Stimulated activated CD8-positive, alpha-beta memory T cell treated with anti-CD3 and anti-CD28 coated beads, Interleukin-2, amount 100 ng/mL, for 1 hour (primary cell): Measurements from ENCODE around the gene SYNGR4.

Source experiments
- DNase-seq, 2 donors: peaks; one replicate each; pipeline ENCODE4 v3.0.0-alpha.2; 2020; ENCODE audit warnings: low read depth in 2 of 2

Gene SYNGR4

DNA sequence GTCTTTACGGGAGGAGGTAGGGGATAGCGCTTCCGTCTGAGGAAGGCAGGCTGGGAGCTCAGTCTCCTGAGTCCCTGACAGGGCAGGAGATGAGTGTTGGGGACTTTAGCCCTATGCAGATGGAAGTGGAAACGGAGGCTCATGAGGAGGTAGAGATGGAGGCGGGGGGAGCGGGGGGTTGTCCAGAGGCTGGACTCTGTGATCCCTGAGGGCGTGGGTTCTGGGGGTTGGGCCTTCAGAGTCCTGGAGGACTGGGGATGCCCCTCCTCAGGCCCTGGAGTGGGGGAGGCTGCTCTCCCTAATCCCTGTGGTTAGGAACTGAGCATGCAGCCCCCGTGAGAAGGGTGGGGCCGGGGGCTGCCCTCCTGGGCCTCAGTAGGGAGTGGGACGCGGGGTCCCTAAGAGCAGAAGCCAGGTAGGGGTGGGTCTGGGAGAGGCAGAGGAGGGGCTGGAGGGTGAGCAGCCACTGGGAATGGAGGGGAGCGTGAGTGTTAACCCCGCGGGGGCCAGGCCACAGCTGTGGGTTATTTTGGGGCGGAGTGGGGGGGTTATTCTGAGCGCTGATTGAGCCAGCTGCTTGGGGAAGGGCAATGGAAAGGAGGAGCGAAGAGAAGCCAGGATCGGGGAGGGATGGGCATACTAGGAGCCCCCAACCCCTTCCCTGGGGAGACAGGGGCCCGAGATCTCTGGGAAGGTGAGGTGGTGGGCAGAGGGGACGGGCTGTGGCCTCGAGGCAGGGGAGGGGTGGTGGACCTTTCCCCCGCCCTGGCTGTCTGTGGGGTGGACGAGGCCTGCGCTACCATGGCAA, 32.1 kb downstream of the SYNGR4 start:
- DNase-seq = no peak

DNA sequence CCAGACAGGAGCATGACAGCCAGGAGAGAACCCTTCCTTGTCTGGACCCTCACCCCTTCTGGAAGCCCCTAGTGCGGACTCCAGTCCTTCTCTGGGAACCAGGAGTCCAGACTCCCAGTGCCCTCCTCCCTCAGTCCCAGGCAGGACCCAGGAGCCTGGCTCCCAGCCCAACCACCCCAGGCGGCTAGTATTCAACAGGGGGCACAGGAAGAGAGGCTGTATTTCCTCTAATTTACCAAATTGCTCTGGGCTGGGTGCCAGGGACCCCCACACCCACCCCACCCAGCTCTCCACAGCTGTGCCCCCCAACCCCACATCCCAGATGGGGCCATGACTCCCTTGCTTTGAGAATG, 32.6 kb downstream of the SYNGR4 start:
- DNase-seq = no peak

DNA sequence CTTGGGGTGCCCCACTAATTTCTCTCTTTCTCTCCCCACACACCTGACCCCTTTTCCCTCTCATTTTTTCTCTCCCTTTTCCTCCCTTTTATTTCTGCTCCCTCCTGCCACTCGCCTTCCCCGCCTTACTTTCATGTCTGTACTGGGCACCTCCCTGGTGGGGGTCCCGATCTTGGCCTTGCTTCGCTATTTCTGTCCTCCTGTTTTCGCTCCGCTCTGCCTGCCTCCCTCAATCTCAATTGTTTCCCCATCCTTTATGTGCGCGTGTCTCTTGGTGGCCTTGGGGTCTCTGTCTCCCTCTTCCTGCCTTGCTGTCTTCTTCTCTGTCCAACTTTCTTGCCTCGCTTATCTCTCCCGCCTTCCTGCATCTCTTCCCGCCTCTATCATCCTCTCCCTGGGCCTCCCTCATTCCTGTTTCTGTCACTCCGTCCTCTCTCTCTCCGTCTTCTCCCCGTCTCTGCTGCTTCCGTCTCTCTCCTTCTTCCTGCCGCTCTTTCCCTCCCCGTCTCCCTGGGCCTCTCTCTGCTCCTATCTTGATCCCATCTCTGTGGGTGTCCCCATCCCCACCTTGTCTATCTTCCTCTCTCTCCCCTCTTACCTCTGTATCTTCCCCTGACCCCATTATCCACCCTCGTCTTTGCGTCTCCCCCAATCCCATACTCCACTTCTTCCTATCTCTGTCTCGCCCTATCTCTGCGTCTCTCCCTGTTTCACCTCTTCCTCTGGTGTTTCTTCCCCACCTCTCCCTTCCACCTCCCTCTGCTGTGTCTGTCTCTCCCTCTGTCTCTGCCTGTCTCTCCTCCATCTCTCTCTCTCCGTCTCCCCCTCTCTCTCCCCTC, 33.3 kb downstream of the SYNGR4 start:
- DNase-seq = no peak

DNA sequence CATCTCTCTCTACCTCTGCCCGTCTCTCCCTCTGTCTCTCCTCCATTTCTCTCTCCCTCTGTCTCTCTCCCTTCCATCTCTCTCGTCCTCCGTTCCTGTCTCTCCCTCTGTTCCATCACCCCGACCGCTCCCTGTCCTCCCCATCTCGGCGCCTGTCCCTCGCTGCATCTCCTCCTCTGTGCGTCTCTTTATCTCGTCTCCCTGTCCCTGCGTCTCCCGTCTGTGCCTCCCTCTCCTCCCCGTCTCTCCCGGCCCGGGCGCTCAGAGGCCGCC, 33.9 kb downstream of the SYNGR4 start:
- DNase-seq = no peak

DNA sequence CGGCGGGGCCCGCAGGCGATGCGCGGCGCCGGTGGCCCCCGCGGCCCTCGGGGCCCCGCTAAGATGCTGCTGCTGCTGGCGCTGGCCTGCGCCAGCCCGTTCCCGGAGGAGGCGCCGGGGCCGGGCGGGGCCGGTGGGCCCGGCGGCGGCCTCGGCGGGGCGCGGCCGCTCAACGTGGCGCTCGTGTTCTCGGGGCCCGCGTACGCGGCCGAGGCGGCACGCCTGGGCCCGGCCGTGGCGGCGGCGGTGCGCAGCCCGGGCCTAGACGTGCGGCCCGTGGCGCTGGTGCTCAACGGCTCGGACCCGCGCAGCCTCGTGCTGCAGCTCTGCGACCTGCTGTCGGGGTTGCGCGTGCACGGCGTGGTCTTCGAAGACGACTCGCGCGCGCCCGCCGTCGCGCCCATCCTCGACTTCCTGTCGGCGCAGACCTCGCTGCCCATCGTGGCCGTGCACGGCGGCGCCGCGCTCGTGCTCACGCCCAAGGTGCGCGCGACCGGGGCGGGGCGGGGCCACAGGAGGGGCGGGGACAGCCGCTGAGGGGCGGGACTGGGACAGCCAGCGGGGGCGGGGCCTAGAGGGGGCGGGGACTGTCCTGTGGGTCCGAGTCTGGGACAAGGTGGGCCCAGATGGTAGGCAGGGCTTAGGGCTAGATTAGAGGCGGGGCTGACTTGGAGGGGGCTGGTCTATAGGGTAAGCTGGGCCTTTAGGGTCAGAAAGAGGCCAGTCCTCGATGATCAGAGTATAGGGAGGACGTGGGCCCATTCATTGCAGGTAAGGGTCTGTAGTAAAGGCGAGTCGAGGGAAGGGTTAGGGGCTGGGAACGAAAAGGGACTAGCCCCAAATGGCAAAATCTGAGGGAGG, 34.4 kb downstream of the SYNGR4 start:
- DNase-seq = peak; percentile 62 to 75

DNA sequence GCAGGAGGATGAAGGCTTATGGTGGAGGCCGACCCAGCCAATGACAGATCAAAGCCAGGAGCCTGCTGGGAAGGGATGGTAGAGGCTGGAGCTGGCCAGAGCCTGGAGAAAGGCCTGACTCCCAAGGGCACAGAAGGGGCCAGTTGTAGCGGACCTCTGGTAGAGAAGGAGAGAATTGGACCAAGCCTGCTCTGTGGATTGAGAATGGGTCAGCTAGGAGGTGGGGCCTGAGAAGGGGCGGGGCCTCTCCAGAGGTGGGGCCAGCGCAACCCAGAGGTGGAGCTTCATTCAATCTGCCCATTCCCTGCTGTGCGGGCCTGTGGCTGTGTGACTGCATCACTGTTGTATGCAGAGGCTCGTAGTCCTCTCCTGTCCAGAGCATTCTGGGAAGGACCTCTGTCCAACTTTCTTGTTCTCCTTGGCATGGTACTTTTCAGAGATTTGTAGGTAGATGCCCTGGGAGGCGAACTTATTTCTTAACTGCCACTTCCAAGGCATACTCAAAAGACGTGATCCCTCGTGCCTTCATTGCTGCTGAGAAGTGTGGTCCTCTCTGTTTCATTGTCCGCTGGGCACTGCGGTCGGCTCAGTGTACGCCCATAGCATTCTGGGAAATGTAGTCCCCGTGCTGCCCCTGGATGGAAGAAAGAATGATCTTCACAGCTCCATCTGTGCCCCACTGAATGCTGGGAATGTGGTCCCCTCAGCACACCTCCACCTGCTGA, 36.0 kb downstream of the SYNGR4 start:
- no peak for DNase-seq

DNA sequence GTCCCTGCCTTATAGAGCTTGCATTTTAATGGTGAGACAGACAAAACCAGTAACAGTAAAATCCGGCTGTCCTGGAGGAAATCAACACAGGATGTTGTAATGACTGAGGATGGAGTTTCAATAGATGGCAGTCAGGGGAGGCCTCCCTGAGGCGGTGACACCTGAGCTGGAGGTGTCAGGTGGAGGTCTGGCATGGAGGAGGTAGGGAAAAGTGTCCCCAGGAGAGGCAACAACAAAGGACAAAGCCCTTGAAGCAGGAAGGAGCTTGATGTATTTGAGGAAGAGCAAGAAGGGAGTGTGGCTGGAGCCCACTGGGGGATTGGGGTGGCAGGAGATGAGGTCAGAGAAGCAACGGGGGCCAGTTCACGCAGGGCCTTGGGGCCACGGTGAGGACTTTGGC, 37.1 kb downstream of the SYNGR4 start:
- DNase-seq = no peak

DNA sequence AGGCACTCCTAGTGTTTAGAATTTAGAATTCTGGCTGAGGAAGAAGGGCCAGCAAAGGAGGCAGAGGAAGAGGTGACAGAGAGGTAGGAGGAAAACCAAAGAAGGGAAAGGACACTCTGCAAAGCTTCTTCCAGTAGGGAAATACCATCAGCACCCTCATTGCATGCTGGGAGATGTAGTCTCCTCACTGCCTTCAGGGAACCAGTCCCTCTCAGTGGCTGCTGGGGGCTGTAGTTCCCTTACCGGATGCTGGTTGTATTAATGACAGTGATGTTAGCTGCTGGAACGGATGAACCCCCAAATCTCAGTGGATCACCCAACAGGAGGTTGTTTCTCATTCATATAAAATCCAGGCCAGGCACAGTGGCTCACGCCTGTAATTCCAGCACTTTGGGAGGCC, 39.4 kb downstream of the SYNGR4 start:
- DNase-seq = no peak

DNA sequence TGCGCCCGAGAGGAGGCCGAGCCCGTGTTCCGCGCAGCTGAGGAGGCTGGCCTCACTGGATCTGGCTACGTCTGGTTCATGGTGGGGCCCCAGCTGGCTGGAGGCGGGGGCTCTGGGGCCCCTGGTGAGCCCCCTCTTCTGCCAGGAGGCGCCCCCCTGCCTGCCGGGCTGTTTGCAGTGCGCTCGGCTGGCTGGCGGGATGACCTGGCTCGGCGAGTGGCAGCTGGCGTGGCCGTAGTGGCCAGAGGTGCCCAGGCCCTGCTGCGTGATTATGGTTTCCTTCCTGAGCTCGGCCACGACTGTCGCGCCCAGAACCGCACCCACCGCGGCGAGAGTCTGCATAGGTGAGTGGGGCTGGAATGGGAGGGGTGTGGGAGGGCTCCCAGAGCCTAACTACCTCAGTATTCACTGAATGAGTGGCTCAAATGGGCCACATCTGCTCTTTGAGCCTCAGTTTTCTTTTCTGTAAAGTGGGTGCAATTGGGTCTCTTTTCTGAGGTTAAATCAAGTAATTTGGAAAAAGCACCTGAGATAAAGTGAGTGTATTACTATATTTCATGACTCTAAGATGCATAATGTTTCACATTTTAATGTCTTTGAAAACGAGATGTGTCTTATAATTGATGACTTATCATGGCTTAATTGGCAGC, 41.0 kb downstream of the SYNGR4 start:
- DNase-seq = no peak

DNA sequence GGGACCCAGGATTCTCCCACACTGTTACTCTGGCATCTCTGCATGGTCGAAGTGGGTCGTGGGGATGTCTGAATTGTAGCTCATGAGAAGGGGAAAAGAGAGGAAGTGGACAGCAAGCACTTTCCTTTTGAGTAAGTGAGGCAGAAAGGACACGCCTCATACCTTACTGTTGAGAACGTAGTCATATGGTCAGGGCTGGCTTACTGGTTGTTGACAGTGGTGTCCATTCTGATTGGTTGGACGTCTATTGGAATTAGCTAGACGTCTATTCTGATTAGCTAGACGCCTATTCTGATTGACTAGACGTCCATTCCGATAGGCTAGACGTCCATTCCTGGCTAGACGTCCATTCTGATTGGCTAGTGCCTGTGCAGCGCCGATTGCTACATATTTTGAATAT, 41.7 kb downstream of the SYNGR4 start:
- no peak for DNase-seq

DNA sequence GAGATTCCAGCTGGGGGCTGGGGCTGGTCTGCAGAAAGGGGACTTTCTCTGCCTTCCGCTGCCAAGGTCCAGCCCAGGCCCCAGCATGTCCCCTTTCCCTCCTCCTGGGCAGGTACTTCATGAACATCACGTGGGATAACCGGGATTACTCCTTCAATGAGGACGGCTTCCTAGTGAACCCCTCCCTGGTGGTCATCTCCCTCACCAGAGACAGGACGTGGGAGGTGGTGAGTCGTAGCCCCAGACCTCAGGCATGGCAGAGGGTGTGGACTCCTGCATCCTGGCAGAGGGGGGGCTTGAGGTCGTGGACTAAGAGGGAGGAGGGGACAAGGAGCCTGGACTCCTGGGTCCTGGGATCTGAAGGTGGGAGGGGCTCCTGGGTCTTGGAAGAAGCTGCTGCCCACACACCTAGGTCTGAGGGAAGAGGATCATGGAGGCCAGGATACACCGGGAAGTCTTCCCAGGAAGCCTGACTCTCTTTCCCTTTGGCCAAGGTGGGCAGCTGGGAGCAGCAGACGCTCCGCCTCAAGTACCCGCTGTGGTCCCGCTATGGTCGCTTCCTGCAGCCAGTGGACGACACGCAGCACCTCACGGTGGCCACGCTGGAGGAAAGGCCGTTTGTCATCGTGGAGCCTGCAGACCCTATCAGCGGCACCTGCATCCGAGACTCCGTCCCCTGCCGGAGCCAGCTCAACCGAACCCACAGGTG, 49.9 kb downstream of the SYNGR4 start:
- DNase-seq = no peak

DNA sequence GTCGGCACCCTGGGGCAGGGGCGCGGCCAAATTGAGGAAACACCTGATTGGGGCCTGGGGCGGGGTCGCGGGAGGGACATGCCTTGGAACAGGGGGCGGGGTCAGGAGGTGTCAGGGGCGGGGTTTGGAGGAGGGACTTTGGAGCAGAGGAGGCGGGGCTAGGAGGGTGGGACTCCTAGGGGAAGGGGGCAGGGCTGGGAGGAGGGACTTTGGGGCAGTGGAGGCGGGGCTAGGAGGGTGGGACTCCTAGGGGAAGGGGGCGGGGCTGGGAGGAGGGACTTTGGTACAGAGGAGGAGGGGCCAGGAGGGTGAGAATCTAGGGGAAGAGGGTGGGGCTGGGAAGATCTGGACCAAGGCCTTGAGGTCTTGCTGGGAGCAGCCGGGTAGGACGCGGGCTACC, 51.2 kb downstream of the SYNGR4 start:
- DNase-seq = peak in 1 of 2 donors; percentile 51

DNA sequence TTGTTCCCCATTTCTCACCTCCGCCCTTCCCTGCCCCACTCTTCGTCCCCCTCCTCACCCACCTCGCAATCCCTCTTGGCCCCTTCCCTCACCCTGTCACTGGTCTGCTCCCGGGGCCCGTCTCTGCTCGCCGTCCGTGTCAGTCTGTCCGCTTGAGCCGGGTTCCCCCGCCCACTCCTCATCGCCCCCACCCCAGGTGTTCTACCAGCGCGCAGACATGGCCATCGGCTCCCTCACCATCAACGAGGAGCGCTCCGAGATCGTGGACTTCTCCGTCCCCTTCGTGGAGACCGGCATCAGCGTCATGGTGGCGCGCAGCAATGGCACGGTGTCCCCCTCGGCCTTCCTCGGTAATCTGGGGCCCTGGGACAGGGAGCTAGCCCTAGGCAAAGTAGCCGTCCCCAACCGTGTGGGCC, 51.6 kb downstream of the SYNGR4 start:
- no peak for DNase-seq

DNA sequence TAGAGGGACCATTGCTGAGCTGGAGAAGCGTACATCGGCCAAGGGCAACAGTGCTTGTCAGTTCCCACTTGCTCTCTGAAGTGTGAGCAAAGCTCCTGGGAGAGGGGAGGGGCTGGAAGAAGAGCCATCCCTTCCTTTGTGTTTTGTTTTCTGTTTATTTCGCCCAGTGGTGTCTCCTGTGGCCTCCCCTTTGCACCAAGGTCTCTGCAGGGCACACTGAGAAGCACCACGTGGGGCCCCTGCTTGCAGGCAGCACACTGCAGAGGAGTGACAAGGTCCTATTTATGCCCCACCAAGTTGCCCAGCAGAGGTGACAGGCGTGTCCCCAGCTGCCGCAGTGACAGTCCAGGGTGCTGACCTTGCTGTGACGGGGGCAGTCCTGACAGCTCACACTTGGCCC, 53.3 kb downstream of the SYNGR4 start:
- DNase-seq = no peak

DNA sequence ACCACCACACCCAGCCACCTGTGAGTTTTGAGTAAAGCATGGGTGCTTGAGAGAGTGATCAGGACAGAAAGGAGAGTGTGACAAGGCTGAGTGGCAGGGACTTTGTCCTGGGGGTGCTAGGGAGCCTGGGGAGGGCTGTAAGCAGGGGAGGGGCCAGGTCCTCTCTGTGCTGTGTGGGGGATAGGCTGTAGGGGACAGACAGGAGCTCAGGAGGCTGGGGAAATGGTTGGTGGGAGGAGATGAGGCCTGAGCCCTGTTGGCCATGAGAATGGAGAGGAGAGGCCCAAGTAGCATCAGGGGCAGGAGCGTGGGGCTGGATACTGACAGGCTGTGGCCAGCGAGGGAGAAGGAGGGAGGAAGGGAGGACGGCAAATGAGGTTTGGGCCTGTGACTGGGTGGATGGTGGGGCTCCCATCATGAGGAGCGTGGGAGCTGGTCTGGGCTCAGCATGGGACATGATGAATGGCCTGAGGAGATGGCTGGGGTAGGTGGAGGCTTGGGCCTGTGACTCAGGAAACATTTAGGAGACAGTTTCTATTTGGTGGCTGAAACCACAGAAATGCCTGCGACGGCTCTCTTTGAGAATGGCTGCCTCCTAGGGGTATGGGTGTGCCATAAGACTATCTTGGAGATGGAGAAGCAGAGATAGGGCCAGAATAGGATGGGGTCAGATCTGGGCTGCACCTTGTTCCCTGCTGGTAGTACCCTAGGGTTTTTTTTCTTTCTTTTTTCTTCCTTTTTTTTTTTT, 54.3 kb downstream of the SYNGR4 start:
- DNase-seq = no peak

DNA sequence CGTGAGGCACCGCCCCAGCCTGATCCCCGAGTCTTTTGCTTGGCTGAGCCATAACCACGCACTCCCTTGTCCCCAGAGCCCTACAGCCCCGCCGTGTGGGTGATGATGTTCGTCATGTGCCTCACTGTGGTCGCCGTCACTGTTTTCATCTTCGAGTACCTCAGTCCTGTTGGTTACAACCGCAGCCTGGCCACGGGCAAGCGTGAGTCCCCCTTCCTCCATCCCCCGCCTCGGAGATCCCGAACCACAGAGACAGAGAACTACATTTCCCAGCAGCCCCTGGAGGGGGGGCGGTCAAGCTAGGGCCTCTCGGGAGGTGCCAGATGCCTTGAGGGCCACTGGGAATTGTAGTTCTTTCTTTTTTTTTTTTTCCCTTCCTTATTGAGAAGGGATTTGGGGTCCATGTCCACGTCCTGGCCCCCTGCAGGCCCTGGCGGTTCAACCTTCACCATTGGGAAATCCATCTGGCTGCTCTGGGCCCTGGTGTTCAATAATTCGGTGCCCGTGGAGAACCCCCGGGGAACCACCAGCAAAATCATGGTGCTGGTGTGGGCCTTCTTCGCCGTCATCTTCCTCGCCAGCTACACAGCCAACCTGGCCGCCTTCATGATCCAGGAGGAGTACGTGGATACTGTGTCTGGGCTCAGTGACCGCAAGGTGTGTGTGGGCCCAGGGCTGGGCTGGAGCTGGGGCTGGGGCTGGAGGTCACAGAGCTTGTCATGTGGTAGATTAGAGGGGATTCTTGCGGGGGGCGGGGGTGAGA, 55.2 kb downstream of the SYNGR4 start:
- peak; percentile 33 to 46 for DNase-seq

DNA sequence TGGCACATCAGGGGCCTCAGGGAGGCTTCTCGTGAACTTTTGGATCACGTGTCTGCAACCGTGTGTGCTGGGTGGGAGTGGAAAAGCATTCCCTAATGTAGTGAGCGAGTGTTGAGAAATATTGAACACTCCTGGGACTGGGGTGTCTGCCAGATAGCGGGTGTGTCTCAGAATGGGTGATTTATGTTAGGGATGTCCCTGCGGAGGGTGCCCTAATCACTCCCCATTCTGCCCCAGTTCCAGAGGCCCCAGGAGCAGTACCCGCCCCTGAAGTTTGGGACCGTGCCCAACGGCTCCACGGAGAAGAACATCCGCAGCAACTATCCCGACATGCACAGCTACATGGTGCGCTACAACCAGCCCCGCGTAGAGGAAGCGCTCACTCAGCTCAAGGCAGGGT, 57.4 kb downstream of the SYNGR4 start:
- no peak for DNase-seq

DNA sequence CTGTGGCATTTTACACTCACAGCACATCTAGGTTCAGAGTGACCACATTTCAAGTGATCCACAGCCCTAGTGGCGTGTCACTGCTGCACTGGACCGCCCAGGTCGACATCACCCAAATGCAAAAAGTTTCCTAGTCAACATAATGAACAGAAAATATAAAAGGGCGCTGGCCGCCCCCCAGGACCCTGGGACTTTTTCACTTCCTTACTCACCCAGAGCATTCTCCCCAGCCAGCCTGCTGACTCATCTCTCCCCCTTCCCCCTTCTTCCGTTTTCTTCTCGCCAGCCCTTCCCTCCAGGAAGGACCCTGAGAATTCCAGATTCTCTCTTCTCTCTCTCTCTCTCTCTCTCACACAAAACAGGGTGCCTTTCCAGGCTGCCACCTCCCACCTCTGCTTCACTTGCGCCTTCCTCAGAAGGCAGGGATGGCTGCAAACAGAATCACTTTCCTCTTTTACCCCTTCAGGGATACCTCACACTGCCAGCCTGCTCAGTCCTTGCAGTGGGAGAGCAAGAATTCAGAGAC, 60.6 kb downstream of the SYNGR4 start:
- no peak for DNase-seq
